SK-N-SH treated with all-trans-retinoic acid at 6 μM for 48 hours (cell line): ENCODE measurements around the gene ACSBG1.
A peak's percentile ranks its signal among the peaks of the same experiment; 100 is the strongest.

Experiments
- ATAC-seq: fragments of 200-7000 bp; cut with Tn5 transposase; 3 replicates; pipeline ENCODE4 v1.9.1; 2020; ENCODE audit warnings: mild to moderate bottlenecking, moderate library complexity
- ARNTL ChIP-seq: fragments of 450-650 bp; formaldehyde crosslinking; IDR thresholded peaks from 2 replicates; pipeline ENCODE4 v1.5.0; 2020; ENCODE audit warnings: low read depth, mild to moderate bottlenecking, moderate library complexity, borderline replicate concordance
- BACH2 ChIP-seq: fragments of 250-450 bp; sonication (Bioruptor Pico); IDR thresholded peaks from 2 replicates; pipeline ENCODE4 v1.9.0; 2021; ENCODE audit warnings: mild to moderate bottlenecking, borderline replicate concordance
- CREB5 ChIP-seq: fragments of 250-450 bp; sonication (Bioruptor Pico); IDR thresholded peaks from 2 replicates; pipeline ENCODE4 v1.5.1; 2020; ENCODE audit warnings: low read depth, mild to moderate bottlenecking, moderate library complexity
- CSDC2 ChIP-seq: fragments of 250-450 bp; sonication (Bioruptor Pico); IDR thresholded peaks from 2 replicates; pipeline ENCODE4 v1.5.0; 2020; ENCODE audit warnings: mild to moderate bottlenecking, moderate library complexity
- CSRNP3 ChIP-seq: fragments of 250-450 bp; sonication (Bioruptor Pico); IDR thresholded peaks from 2 replicates; pipeline ENCODE4 v1.5.1; 2021; ENCODE audit warnings: mild to moderate bottlenecking, moderate library complexity
- ESRRG ChIP-seq: fragments of 250-450 bp; sonication (Bioruptor Pico); IDR thresholded peaks from 2 replicates; pipeline ENCODE4 v1.6.1; 2021; ENCODE audit warnings: mild to moderate bottlenecking
- GLIS3 ChIP-seq: fragments of 250-450 bp; sonication (Bioruptor Pico); IDR thresholded peaks from 2 replicates; pipeline ENCODE4 v1.5.0; 2020; ENCODE audit warnings: mild to moderate bottlenecking, moderate library complexity
- ISL1 ChIP-seq: fragments of 250-450 bp; sonication (Bioruptor Pico); IDR thresholded peaks from 2 replicates; pipeline ENCODE4 v2.1.2; 2022; ENCODE audit warnings: mild to moderate bottlenecking, moderate library complexity
- OSR1 ChIP-seq: fragments of 250-450 bp; sonication (Bioruptor Pico); IDR thresholded peaks from 2 replicates; pipeline ENCODE4 v1.8.0; 2022; ENCODE audit warnings: moderate library complexity, mild to moderate bottlenecking, inconsistent platforms
- PATZ1 ChIP-seq: fragments of 250-450 bp; sonication (Bioruptor Pico); IDR thresholded peaks from 2 replicates; pipeline ENCODE4 v1.8.0; 2020; ENCODE audit warnings: mild to moderate bottlenecking, moderate library complexity, borderline replicate concordance
- POU6F1 ChIP-seq: fragments of 250-450 bp; sonication (Bioruptor Pico); IDR thresholded peaks from 2 replicates; pipeline ENCODE4 v1.8.0; 2021; ENCODE audit warnings: low read depth, mild to moderate bottlenecking, moderate library complexity, borderline replicate concordance
- PPARA ChIP-seq: fragments of 250-450 bp; sonication (Bioruptor Pico); IDR thresholded peaks from 2 replicates; pipeline ENCODE4 v1.5.0; 2020; ENCODE audit warnings: mild to moderate bottlenecking, borderline replicate concordance
- RARB ChIP-seq: fragments of 250-450 bp; sonication (Bioruptor Pico); IDR thresholded peaks from 2 replicates; pipeline ENCODE4 v1.8.0; 2021; ENCODE audit warnings: mild to moderate bottlenecking, moderate library complexity
- SNAI2 ChIP-seq: fragments of 250-450 bp; sonication (Bioruptor Pico); IDR thresholded peaks from 2 replicates; pipeline ENCODE4 v1.5.0; 2020; ENCODE audit warnings: mild to moderate bottlenecking, moderate library complexity
- TCF4 ChIP-seq: fragments of 250-450 bp; sonication (Bioruptor Pico); IDR thresholded peaks from 2 replicates; pipeline ENCODE4 v1.8.0; 2021; ENCODE audit warnings: mild to moderate bottlenecking, moderate library complexity, borderline replicate concordance
- TOX ChIP-seq: fragments of 250-450 bp; sonication (Bioruptor Pico); IDR thresholded peaks from 2 replicates; pipeline ENCODE4 v1.8.0; 2021; ENCODE audit warnings: mild to moderate bottlenecking, moderate library complexity, borderline replicate concordance
- ZNF565 ChIP-seq: fragments of 450-650 bp; formaldehyde crosslinking; conservative IDR thresholded peaks from 2 replicates; pipeline ENCODE4 v1.5.0; 2020; ENCODE audit warnings: low read depth, mild to moderate bottlenecking, moderate library complexity
- ZNF70 ChIP-seq: fragments of 450-650 bp; formaldehyde crosslinking; IDR thresholded peaks from 2 replicates; pipeline ENCODE4 v1.5.0; 2020; ENCODE audit warnings: mild to moderate bottlenecking, moderate library complexity
- ZNF8 ChIP-seq: fragments of 450-650 bp; formaldehyde crosslinking; IDR thresholded peaks from 2 replicates; pipeline ENCODE4 v1.5.0; 2020; ENCODE audit warnings: mild to moderate bottlenecking, moderate library complexity

The ACSBG1 gene

GRCh38 chr15:78148392-78149067, 85.8 kb downstream of the ACSBG1 start:
- TF ChIP-seq ZNF8 (no peak), CREB5 (CRISPR knock-in tag) (no peak), ZNF565 (no peak), CSDC2 (no peak), CSRNP3 (CRISPR knock-in tag) (no peak), ISL1 (no peak), PATZ1 (no peak), SNAI2 (no peak), OSR1 (CRISPR knock-in tag) (no peak)
- ATAC-seq = peak; percentile 50

- no peak for TF ChIP-seq TOX (CRISPR knock-in tag)
- TF ChIP-seq BACH2 (CRISPR knock-in tag) = no peak
- TF ChIP-seq RARB (CRISPR knock-in tag) = no peak
- no peak for TF ChIP-seq ZNF70
- TF ChIP-seq PPARA (CRISPR knock-in tag) = no peak
- no peak for TF ChIP-seq POU6F1 (CRISPR knock-in tag)
- no peak for TF ChIP-seq ZNF8
- no peak for TF ChIP-seq CREB5 (CRISPR knock-in tag)
- no peak for TF ChIP-seq GLIS3
- no peak for TF ChIP-seq OSR1 (CRISPR knock-in tag)
- TF ChIP-seq ISL1 = no peak
- no peak for TF ChIP-seq TCF4 (CRISPR knock-in tag)
- TF ChIP-seq CSRNP3 (CRISPR knock-in tag) = no peak
- no peak for TF ChIP-seq ESRRG (CRISPR knock-in tag)
- no peak for ATAC-seq
Measured at GRCh38 chr15:78147566-78147965, 86.8 kb downstream of the ACSBG1 start.

- no peak for ATAC-seq
- TF ChIP-seq TOX (CRISPR knock-in tag) (no peak), BACH2 (CRISPR knock-in tag) (no peak), POU6F1 (CRISPR knock-in tag) (no peak), SNAI2 (no peak), CSRNP3 (CRISPR knock-in tag) (no peak), ESRRG (CRISPR knock-in tag) (no peak), ZNF565 (no peak), ZNF8 (no peak), PATZ1 (no peak), ZNF70 (no peak), OSR1 (CRISPR knock-in tag) (no peak), TCF4 (CRISPR knock-in tag) (no peak), ARNTL (no peak)
Measured at GRCh38 chr15:78146425-78147154, 87.8 kb downstream of the ACSBG1 start.
